Stimulated activated CD4-positive, alpha-beta T cell treated with anti-CD3 and anti-CD28 coated beads, Interleukin-15, amount 100 ng/mL, for 1 hour (primary cell): ENCODE measurements around the gene SKAP2.

Source experiments
- DNase-seq, 2 donors: peaks; one replicate each; pipeline ENCODE4 v3.0.0-alpha.2; 2020; ENCODE audit warnings: low read depth in 1 of 2, low spot score in 1 of 2

The SKAP2 gene

GRCh38 chr7:26668821-26669220 lies 195.6 kb downstream of the SKAP2 start:
- DNase-seq, result no peak

DNA sequence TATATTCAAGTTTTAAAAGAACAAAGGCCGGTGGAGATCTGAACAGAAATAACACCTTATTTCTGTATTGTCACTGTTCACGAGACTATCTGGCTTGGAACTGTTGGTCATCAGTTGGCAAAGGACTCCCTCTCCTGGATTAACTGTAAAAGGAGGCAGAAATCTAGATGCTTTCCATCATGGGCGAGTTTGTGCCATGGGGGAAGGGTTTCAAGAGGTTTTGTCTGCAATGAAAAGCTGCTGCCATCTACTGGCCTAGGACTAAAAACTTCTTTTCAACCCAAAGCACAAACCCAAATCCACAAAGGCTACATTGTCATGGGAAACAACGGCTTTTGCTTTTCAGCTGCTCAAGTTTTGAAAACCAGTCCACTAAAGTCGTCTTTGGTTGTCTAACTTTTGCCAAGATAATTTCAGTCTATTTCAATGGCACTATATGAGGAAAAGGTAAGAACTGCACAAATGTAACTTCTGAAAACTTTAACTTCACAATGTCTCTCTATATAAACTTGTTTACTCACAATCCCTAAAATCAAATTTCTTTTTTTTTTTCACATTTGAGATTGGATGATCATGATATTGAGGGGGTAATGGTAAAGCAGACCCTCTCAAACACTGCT lies 196.8 kb downstream of the SKAP2 start:
- no peak for DNase-seq

GRCh38 chr7:26664735-26665416 lies 199.5 kb downstream of the SKAP2 start:
- no peak for DNase-seq

GRCh38 chr7:26664274-26664673 lies 200.1 kb downstream of the SKAP2 start:
- no peak for DNase-seq

DNA sequence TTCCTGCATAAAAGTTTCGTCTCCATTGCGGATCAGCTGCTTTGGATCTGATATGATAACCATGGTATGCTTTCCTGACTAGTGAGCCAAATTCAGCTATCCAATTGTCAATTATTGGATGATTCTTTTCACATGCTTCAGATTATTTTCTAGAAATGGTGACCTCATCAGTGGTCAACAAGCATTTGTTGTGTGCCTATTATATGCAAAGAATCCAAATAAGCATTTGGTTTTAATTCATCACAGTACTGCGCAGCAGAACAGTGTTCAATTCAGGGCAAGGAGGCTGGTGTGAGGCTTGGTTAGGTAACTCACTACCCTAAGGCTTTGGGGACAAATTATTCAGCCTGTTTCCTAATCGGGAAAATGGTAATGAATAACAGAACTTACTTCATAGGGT lies 200.5 kb downstream of the SKAP2 start:
- DNase-seq, result no peak

GRCh38 chr7:26662646-26663045 lies 201.7 kb downstream of the SKAP2 start:
- no peak for DNase-seq

GRCh38 chr7:26659121-26659520 lies 205.3 kb downstream of the SKAP2 start:
- DNase-seq, result no peak

DNA sequence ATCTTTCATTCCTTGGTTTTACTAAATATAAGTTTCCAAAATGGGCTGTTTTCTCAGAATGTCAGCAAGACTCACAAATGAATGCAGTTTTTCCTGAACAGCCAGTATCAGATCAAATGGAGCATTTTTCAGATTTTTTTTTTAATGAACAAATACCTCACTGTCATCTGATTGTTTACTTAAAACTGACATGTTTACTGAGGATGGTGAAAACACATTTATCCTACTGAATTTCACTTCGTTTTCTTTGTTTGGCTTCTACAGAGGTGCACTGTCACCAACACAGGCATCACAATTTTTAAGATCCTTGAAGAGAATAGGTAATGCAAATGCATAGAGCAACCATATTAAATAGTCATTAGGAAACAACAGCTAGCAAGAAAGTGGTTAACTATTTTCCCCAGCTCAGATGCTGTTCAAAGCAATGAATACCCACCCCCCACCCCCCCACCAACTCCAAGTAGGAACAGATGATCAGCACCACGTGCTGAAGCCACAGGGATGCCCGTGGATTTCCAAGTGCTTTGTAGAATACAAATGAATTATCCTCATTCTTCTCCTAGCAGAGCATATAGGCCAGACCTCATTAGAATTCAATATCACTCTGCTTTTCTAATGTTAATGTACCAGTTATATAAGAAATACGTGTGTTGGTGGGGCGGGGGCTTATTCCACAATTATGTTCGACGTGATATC lies 205.9 kb downstream of the SKAP2 start:
- no peak for DNase-seq

DNA sequence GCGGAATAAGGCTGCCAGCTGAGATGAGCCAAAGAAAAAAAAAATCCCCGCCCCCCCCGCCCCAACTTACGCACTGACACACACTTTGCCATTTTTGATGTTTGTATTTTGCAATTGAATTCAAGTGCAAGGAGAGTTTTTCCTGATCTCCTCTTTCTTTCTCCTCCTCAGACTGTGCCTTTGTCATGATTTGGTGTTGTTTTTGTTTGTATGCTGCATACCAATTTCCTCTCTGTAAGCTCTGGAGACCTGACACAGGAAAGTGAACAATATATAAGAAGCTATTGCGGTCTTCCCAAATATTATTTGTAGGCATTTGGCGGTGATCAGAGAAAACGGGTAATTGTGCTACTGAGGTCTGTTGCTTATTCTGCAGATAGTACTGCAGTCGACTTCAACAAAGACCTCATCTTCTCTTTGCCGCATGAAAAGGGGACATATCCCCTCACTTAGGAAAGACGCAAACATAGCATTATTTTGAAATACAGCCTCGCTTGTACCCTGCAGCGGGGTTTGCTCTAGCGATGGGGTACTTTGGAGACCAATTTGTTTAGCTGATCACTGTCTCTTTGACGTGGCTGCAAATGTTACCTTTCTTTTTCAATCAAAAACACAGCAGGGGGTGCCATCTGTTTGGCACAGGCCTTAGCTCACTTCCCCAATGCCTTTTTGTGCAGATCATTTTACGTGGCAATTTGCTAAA lies 206.6 kb downstream of the SKAP2 start:
- DNase-seq, result no peak

DNA sequence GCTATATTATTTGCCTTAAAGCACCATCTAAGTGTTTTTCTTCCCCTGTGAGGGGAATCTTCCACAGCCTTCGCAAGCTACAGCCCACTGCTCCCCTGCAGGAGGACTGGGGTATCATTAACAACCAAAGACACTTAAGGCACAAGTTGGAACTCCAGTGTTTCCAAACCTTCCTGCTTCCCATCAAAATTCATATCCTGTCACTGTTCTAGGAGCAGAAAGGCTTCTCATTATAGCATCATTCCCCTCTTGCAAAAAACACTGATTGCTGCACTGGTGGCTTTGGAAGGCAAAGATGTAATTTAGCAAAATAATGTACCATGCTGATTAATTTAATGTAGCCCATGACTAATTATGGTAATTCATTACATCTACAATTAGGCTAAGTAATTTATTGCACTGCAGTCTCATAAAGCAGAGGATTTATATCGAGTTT lies 207.2 kb downstream of the SKAP2 start:
- DNase-seq, result no peak

DNA sequence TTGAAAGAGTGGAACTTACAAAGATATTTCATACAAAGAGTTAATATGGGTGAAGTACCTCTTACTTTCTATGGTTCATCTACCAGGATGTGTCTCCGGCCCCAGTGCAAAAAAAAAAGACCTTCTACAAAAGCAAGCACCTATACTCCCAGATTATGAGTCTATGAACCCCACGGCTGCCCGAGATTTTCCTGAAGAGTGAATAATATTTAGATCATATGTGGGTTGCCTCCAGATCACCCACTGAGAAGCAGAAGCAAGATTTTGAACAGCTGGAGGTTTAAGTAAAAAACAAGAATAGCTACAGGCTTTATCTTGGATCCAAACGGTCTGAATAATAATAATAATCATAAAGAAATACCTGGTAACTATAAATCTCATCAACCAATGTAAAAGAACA lies 207.7 kb downstream of the SKAP2 start:
- DNase-seq, result no peak

- DNase-seq, result no peak
These were observed 208.6 kb downstream of the SKAP2 start for GRCh38 chr7:26655781-26656180.

DNA sequence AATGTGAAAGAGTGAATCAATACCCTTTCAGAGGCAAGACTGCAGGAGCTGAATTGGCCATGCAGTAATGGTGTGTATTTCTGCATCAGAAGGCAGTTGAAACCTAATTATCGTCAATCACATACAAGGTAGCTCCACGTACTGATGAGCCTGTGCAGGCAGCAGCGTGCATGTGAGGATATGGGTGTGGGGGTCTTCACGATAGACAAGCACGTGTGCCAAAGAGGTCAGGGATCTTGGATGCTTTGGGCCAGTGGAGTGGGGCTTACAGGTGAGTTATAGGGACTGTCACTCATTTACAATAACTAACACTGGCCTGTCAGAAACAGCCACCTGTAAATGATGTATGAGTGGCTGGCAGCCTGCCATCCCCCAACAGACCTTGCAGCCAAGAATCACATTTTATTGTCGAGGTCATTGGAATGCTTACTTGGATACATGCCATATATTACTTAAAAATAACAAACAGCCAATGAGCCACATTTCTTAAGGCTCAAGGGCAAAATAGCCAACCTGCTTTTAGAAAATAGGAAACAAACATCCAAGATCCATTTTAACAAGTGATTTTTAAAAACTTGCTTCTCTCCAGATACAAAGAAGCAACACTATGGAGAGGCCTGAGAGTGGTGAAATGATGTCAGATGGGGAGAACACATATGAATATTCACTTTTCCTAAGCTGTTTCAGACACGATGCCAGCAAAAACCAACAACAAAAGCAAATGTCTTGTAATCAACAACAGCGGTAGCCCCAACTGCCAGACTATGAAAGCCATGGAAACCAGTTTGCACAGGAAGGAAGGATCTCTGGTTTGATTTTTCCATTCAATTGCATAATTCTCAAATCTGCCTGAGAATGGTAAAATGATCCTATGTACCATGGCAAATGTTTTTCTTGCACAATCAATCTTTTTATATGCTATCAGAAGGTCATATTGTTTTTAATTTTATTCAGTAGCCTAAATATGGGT lies 210.7 kb downstream of the SKAP2 start:
- DNase-seq, result no peak

GRCh38 chr7:26652401-26653100 lies 211.8 kb downstream of the SKAP2 start:
- DNase-seq, result no peak

DNA sequence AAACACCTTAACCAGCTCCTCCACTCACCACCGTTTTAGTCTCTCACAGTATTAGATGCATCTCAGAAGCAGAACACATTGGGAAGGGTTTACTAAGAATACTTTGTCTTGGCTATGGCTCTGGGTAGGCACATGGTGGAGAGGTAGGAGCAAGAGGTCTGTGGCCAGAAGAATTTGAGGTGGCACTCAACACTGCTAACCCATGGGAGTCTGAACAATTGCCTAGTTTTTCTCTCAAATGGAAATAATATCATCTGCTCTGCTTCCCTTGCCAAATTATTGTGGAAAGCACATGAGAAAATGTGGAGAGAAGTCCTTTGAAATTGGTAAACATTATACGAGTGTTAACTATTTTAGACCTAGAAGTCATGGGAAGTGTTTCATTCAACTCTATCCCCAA lies 214.3 kb downstream of the SKAP2 start:
- DNase-seq, result no peak

DNA sequence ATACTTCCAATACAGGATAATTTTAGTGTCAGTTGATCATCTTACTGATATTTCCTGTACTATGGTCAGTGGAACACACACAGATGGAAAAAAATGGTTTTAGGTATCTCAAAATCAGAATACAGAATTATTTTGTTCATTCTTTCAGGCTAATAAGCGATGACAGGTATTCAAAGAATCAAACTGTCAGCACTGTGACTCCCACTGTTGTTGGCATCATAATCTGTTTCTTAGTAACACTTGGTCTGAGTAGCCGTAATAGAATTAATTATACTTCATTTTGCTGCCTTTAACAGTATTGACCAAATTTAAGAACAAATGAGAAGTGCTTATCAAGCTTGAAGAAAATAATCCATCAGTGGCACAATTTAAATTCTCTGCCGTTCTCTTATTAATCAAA lies 215.0 kb downstream of the SKAP2 start:
- no peak for DNase-seq

- no peak for DNase-seq
These were observed 215.8 kb downstream of the SKAP2 start for GRCh38 chr7:26648554-26648953.

DNA sequence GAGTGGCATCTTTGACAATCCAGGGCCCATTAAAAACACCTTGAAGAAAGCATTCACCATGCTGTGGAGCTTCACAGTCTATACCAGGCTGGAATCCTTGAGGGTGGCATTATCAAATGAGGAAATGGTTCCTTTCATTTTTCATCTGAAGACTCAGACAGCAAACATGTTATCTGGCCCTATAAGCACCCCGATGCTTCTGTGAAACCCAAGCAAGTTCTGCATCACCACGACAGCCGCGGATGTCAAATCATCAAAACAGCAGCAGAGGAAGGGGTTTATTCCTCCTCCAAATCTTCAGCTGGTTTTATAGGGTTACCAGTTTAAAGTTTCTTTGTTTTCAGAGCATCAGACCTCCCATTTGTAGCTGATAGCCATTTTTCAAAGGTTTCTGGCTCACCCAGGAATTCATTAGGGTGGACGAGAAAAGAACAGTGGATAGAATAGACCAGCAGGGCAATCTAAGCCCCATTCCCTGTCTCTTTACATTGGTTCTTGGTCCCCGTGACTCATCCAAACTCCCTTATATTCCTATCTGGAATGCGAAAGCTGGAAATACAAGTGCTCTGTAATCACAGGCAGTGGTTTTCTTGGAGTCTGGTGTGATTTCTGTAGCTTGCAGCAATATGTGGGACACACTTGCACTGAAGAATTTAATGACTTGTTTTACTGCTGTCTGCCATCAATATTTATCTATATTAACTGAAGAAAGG lies 217.9 kb downstream of the SKAP2 start:
- no peak for DNase-seq

- no peak for DNase-seq
These were observed 219.3 kb downstream of the SKAP2 start for GRCh38 chr7:26645121-26645520.
